GM12892 (cell line): Measurements from ENCODE around the gene ACVR1B.

Experiments
- DNase-seq: peaks from one replicate; pipeline ENCODE4 v3.0.0; 2011; ENCODE audit not compliant: insufficient read length
- FAIRE-seq: peaks from 2 replicates; lab custom pipeline; 2011; peaks lifted over from hg19 to GRCh38; lab: Jason Lieb, UNC
- POLR2A ChIP-seq: IDR thresholded peaks from 2 replicates; pipeline ENCODE4 v1.6.1; 2011; ENCODE audit warnings: low read depth, low read length, control low read depth
- POLR2AphosphoS5 ChIP-seq: IDR thresholded peaks from 2 replicates; pipeline ENCODE4 v1.6.1; 2011; ENCODE audit warnings: low read depth, low read length, control low read depth
- TAF1 ChIP-seq: IDR thresholded peaks from 2 replicates; pipeline ENCODE4 v1.6.1; 2011; ENCODE audit warnings: low read depth, mild to moderate bottlenecking, control low read depth, low read length, borderline replicate concordance

ACVR1B gene

DNA sequence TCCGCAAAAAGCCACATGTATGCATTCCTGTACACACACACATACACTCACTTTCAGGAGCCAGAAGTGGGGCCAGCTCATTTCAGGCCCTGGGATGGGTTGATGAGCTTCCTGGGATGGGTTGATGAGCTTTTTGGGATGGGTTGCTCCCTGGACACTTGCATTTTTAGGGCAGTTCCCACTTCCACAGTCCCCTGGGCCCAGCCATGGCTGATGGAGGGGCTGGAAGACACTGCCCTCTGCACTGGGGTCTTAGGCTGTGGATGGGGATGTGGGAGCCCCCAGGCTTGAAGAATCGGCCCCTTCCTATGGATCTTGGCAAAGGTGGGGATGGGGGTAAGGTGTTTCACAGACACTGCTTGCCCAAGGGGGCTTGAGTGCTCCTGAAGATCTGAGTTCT lies 31.5 kb upstream of the ACVR1B start:
- no peak for DNase-seq
- TF ChIP-seq POLR2AphosphoS5 = no peak
- no peak for TF ChIP-seq TAF1
- no peak for TF ChIP-seq POLR2A
- FAIRE-seq = no peak

GRCh38 chr12:51921017-51921725 lies 30.3 kb upstream of the ACVR1B start:
- no peak for DNase-seq
- TF ChIP-seq POLR2AphosphoS5 (no peak), POLR2A (no peak), TAF1 (no peak)
- FAIRE-seq = no peak

DNA sequence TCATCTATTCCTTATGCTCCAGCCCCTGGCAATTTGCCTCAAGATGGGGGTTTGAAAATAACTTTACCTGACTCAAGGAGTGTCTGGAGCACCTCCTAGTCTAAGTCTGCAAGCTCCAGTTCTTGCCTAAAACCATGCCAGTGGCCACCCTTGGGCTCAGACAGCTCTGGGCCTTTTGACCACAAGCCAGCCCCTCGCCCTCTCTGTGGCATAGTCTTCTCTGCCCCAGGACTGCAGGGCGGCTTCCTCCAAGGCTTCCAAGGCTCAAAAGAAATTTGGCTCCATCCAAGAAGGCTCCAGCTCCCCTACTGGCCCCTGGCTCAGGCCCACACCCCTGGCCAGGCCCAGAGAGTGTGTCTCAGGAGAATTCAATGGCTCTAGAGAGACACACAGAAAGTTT lies 29.4 kb upstream of the ACVR1B start:
- DNase-seq = no peak
- no peak for TF ChIP-seq POLR2AphosphoS5
- TF ChIP-seq POLR2A = no peak
- TF ChIP-seq TAF1 = no peak
- no peak for FAIRE-seq

DNA sequence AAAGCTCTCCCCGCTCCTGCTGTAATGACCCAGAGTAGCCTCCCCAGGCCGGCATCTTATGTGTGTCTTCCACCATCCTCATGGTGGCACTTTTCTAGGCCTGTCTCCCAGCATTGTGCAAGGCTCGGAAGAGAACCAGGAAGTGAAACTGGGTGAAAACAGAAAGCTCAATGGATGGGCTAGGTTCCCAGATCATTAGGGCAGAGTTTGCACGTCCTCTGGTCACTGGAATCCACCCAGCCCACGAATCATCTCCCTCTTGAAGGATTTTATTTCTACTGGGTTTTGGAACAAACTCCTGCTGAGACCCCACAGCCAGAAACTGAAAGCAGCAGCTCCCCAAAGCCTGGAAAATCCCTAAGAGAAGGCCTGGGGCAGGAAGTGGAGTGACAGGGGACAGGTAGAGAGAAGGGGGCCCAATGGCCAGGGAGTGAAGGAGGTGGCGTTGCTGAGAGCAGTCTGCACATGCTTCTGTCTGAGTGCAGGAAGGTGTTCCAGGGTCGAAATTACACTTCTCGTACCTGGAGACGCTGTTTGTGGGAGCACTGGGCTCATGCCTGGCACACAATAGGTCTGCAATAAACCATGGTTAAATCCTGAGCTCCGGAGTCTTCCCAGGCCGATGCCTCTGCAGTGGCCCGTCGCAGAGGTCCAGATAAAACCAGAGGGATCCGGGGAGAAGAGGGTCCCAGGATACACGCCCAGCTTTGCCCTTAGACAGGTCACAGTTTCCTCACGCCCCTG lies 28.6 kb upstream of the ACVR1B start:
- no peak for DNase-seq
- TF ChIP-seq POLR2AphosphoS5 (no peak), POLR2A (no peak), TAF1 (no peak)
- no peak for FAIRE-seq

GRCh38 chr12:51923506-51924365 lies 27.8 kb upstream of the ACVR1B start:
- no peak for DNase-seq
- TF ChIP-seq POLR2A (no peak), TAF1 (no peak), POLR2AphosphoS5 (no peak)
- no peak for FAIRE-seq

- no peak for FAIRE-seq
- DNase-seq = no peak
- TF ChIP-seq POLR2AphosphoS5 = no peak
- TF ChIP-seq TAF1 = no peak
- no peak for TF ChIP-seq POLR2A
Measured at GRCh38 chr12:51924551-51925319, 26.8 kb upstream of the ACVR1B start.

DNA sequence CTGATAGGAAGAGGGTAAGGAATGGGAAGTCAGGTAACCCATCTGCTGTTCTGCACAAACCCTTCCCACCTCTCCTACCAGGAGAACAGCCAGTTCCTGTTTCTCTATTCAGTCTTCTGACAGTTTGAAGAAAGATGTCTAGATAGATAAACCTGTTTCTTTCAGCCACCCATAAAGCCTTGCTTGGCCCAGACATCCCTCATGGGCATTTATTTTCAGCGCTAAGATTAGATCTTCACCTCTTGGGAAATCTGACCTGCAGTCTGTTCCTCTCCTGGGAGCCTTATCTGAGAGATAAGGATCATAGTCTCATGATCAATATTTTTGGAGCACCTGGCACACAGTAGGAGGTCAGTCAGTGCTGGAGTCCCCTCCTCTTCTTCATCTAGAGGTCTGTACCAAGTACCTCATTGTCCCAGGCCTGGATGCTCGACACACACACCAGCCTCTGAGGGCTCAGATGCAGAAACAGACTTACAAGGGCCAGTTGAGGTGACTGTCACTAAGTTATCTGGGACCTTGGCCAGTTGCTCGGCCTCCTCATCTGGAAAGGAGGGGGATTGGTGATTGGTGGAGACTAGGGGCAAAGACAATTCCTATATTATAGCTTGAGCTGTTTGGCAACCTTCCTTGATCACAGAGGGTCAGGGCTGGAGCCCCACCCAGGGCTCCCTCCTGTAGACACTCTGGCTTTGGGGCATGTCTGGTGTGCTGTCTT lies 26.0 kb upstream of the ACVR1B start:
- TF ChIP-seq POLR2A (no peak), TAF1 (no peak), POLR2AphosphoS5 (no peak)
- DNase-seq (no peak), FAIRE-seq (no peak)

DNA sequence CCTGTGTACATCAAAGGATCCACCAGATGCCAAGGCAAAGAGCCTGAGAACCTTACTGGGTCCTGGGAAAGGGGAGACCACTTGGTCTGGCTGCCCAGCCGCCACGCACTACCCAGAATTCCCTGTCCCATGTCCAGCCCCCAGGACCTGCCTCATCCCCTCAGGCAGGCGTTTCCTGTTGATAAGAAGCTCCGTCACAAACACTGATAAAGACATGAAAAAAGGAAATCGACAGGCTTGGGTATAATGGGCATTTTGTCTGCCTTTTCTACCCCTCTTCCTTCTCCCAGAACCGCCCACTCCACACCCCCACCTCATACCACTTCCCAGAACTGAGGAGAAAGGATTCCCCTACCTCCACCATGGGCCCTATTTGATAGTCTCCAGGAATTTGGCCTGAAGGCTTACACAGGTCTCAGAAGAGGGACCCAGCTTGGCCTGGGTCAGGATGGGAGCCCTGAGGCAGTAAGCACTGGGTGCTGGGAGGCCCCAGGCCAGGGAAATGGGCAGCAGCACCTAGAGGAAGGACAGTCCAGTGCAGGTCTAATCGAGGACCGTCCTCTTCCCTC lies 25.4 kb upstream of the ACVR1B start:
- no peak for TF ChIP-seq POLR2AphosphoS5
- no peak for TF ChIP-seq POLR2A
- no peak for FAIRE-seq
- DNase-seq = no peak

DNA sequence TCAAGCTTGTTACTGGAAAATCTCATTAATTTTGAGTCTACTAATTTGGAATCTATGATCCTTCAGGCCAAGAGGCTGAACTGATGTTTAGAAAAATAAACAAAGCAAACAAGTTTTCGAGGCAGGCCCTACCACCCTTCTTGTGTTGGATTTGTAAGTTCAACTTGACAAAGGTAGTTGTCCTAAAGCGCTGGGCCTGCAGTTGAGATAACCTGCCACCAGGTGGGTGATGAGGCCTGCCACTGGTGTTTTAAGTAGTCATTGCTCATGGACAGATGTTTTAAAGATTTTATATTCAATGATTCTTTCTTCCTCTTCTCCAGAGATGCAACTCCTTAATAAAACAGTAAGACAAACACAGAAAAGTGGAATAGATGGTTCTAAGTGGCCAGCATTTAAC lies 24.8 kb upstream of the ACVR1B start:
- no peak for DNase-seq
- no peak for FAIRE-seq
- TF ChIP-seq POLR2AphosphoS5 (no peak), POLR2A (no peak), TAF1 (no peak)

GRCh38 chr12:51932218-51933076 lies 19.1 kb upstream of the ACVR1B start:
- TF ChIP-seq POLR2A (no peak), POLR2AphosphoS5 (no peak), TAF1 (no peak)
- no peak for FAIRE-seq
- DNase-seq = no peak
